Tibial nerve (tissue), 3 donors: ENCODE measurements around the gene PUM1.

ENCODE experiments used
- POLR2A ChIP-seq, 2 donors: fragments of 450-650 bp; IDR thresholded peaks; one replicate each; pipeline ENCODE4 v1.6.1; 2017; ENCODE audit warnings: antibody characterized with exemption in 2 of 2, mild to moderate bottlenecking in 2 of 2, moderate library complexity in 2 of 2
- TF ChIP-seq, protein P1 (sequence below), 5 experiments: fragments of 200-600 bp in 3 of 5; fragments of 450-650 bp in 2 of 5; sonication (generic) in 3 of 5; IDR thresholded peaks; one replicate each; pipeline ENCODE4 v1.5.1; 2016 to 2019; ENCODE audit warnings: antibody characterized with exemption in 5 of 5, mild to moderate bottlenecking in 3 of 5, moderate library complexity in 2 of 5

DNA sequence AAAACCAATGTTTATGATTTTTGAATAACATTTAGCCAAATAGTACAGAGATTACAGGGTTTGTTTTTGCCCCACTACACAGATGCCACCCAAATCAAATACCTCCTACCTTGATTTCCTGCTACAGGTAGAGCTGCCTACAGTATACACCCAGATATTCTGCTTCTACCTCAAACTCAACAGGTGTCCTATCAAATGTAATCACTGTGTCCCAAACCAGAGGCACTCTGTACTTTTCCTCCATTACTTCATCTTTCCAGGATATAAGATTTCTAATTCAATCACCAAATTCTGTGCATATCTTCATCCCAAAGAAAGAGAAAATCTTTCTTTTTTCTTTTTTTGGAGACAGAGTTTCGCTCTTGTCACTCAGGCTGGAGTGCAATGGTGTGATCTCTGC is 9.6 kb downstream of the PUM1 start:
- TF ChIP-seq, protein P1, sequence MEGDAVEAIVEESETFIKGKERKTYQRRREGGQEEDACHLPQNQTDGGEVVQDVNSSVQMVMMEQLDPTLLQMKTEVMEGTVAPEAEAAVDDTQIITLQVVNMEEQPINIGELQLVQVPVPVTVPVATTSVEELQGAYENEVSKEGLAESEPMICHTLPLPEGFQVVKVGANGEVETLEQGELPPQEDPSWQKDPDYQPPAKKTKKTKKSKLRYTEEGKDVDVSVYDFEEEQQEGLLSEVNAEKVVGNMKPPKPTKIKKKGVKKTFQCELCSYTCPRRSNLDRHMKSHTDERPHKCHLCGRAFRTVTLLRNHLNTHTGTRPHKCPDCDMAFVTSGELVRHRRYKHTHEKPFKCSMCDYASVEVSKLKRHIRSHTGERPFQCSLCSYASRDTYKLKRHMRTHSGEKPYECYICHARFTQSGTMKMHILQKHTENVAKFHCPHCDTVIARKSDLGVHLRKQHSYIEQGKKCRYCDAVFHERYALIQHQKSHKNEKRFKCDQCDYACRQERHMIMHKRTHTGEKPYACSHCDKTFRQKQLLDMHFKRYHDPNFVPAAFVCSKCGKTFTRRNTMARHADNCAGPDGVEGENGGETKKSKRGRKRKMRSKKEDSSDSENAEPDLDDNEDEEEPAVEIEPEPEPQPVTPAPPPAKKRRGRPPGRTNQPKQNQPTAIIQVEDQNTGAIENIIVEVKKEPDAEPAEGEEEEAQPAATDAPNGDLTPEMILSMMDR (IDR thresholded peaks at IDR 0.05) = no peak
- TF ChIP-seq POLR2A (IDR thresholded peaks at IDR 0.05) = no peak
